PC-3 (cell line): ENCODE data around the gene PNMA6E. TPM values are rescaled to one million over a fixed set of nuclear protein-coding genes. Genes with fewer than 3 reads are reported as not detected.

Source experiments
- ATAC-seq: fragments of 200-7000 bp; cut with Tn5 transposase; 2 replicates; pipeline ENCODE4 v1.9.1; 2020; ENCODE audit warnings: mild to moderate bottlenecking, moderate library complexity
- BruUV-seq: library from RNA; stranded (reverse); fragments of 400-500 nt; replicated peaks from 2 replicates; lab custom pipeline; 2021; lab: Mats Ljungman, UMichigan
- CTCF ChIA-PET: fragments of 300-600 bp; sonication (Branson Sonifier 250); formaldehyde crosslinking; loops from one replicate; lab custom pipeline; 2022; ENCODE audit warnings: antibody characterized with exemption; lab: Charles Lee
- POLR2A ChIA-PET: fragments of 300-600 bp; sonication (Branson Sonifier 250); formaldehyde crosslinking; loops from one replicate; lab custom pipeline; 2022; ENCODE audit warnings: antibody characterized with exemption; ENCODE audit not compliant: unreplicated experiment; lab: Charles Lee
- DNase-seq: peaks from one replicate; pipeline ENCODE4 v3.0.0-alpha.2; 2015
- H2AFZ ChIP-seq: fragments of 300-600 bp; sonication (generic); 2 replicates; pipeline ENCODE4 v1.6.0; 2016; ENCODE audit warnings: antibody characterized with exemption, low read length
- H3F3A ChIP-seq: fragments of 300-600 bp; sonication (generic); one replicate; pipeline ENCODE4 v1.6.0; 2017; ENCODE audit warnings: antibody characterized with exemption, low read length, control low read depth, mild to moderate bottlenecking; ENCODE audit not compliant: unreplicated experiment
- H3K27ac ChIP-seq: fragments of 300-600 bp; sonication (generic); 2 replicates; pipeline ENCODE4 v1.5.1; 2016; ENCODE audit warnings: mild to moderate bottlenecking, low read length
- H3K27me3 ChIP-seq: fragments of 300-600 bp; sonication (generic); 2 replicates; pipeline ENCODE4 v1.6.1; 2016; ENCODE audit warnings: low read length, mixed read lengths
- H3K36me3 ChIP-seq: fragments of 300-600 bp; sonication (generic); 2 replicates; pipeline ENCODE4 v1.6.1; 2016; ENCODE audit warnings: low read depth, mixed run types, low read length, mixed read lengths
- H3K4me1 ChIP-seq: fragments of 300-600 bp; sonication (generic); 2 replicates; pipeline ENCODE4 v1.5.1; 2016; ENCODE audit warnings: low read length; ENCODE audit not compliant: insufficient read depth
- H3K4me2 ChIP-seq: fragments of 300-600 bp; sonication (generic); 2 replicates; pipeline ENCODE4 v1.6.0; 2016; ENCODE audit warnings: low read length
- H3K4me3 ChIP-seq: fragments of 300-600 bp; sonication (generic); 2 replicates; pipeline ENCODE4 v1.5.1; 2016; ENCODE audit warnings: mild to moderate bottlenecking, low read length, mixed read lengths
- H3K79me2 ChIP-seq: fragments of 300-600 bp; sonication (generic); 2 replicates; pipeline ENCODE4 v1.6.1; 2017; ENCODE audit warnings: low read length, mixed read lengths
- H3K9ac ChIP-seq: fragments of 300-600 bp; sonication (generic); 2 replicates; pipeline ENCODE4 v1.6.0; 2016; ENCODE audit warnings: mild to moderate bottlenecking, low read length
- H3K9me2 ChIP-seq: fragments of 300-600 bp; sonication (generic); replicated peaks from 2 replicates; pipeline ENCODE4 v1.6.1; 2016; ENCODE audit warnings: mixed run types, low read length, mixed read lengths
- H3K9me3 ChIP-seq: fragments of 300-600 bp; sonication (generic); 2 replicates; pipeline ENCODE4 v1.6.1; 2016; ENCODE audit warnings: low read length, mixed read lengths
- H4K20me1 ChIP-seq: fragments of 300-600 bp; sonication (generic); 2 replicates; pipeline ENCODE4 v1.6.1; 2016; ENCODE audit warnings: low read length, mixed read lengths
- CTCF ChIP-seq: fragments of 300-600 bp; sonication (generic); conservative IDR thresholded peaks from 2 replicates; pipeline ENCODE4 v1.5.1; 2017; ENCODE audit warnings: antibody characterized with exemption, low read depth, mild to moderate bottlenecking, low read length
- EZH2 ChIP-seq: fragments of 300-600 bp; sonication (generic); IDR thresholded peaks from one replicate; pipeline ENCODE4 v1.6.1; 2017; ENCODE audit warnings: antibody characterized with exemption, mild to moderate bottlenecking, low read length; ENCODE audit not compliant: unreplicated experiment
- EZH2phosphoT487 ChIP-seq: fragments of 300-600 bp; sonication (generic); IDR thresholded peaks from 2 replicates; pipeline ENCODE4 v1.6.1; 2018; ENCODE audit warnings: mild to moderate bottlenecking, antibody characterized with exemption, low read length, borderline replicate concordance
- intact Hi-C: fragments of 100-400 bp; cut with micrococcal nuclease; formaldehyde crosslinking; loops from 2 replicates; pipeline ENCODE4 v1.9.0; 2023
- total RNA-seq: library from RNA; depleted of rRNA; stranded (reverse); fragments of >200 nt; gene quantifications from 2 replicates; pipeline ENCODE4 v1.2.3, GENCODE V29; 2014

The PNMA6E gene
- total RNA-seq, 1 experiment from 2014 or later = not detected

DNA sequence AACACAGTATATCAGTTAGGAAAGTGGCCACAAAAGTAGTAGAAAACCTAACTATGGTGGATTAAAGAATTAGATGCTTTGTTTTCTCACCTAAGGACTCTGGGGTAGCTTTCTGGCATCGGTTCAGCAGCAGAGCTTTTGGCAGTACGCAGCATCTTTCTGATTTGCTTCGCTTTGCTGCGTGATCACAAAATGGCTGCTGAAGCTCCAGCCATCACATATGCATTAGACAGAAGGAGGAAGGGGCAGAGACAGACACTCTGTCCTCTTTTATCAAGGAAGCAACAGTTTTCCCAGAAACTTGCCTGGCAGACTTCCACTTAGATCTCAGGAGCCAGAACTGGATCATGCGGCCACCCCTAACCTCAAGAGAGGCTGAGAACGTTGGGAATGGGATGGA lies 29.6 kb upstream of the PNMA6E start:
- intact Hi-C loops = no loop called here
- H3K36me3 ChIP-seq = no peaks in the 10 kb centered on the region
- ChIA-PET POLR2A (no interaction called here), CTCF (no interaction called here)
- no peaks in the 10 kb centered on the region for H4K20me1 ChIP-seq
- H3K9me3 ChIP-seq = no peaks in the 10 kb centered on the region
- ATAC-seq (no peak), DNase-seq (no peak)
- H3K9me2 ChIP-seq = no peaks in the 10 kb centered on the region
- H3F3A ChIP-seq = no peaks in the 10 kb centered on the region
- no peak overlapping the region for H3K4me2 ChIP-seq
- TF ChIP-seq EZH2phosphoT487 (no peak), CTCF (no peak), EZH2 (no peak)
- no peak overlapping the region for H3K27ac ChIP-seq
- H3K4me1 ChIP-seq = no peaks in the 10 kb centered on the region
- no peak overlapping the region for H2AFZ ChIP-seq
- H3K9ac ChIP-seq = no peak overlapping the region
- peaks cover 16% of the 10 kb centered on the region for H3K27me3 ChIP-seq
- H3K4me3 ChIP-seq = no peak overlapping the region
- no TSS peak for BruUV-seq
- no peaks in the 10 kb centered on the region for H3K79me2 ChIP-seq

GRCh38 chrX:153426204-153426603 lies 25.1 kb upstream of the PNMA6E start:
- H3K9me2 ChIP-seq = no peaks in the 10 kb centered on the region
- no peak overlapping the region for H3K27ac ChIP-seq
- intact Hi-C loops = no loop called here
- no peak overlapping the region for H2AFZ ChIP-seq
- no TSS peak for BruUV-seq
- no peaks in the 10 kb centered on the region for H3K36me3 ChIP-seq
- no peak overlapping the region for H3K9ac ChIP-seq
- H3K4me3 ChIP-seq = no peak overlapping the region
- no peaks in the 10 kb centered on the region for H3K79me2 ChIP-seq
- ChIA-PET CTCF (no interaction called here), POLR2A (no interaction called here)
- no peaks in the 10 kb centered on the region for H3K4me1 ChIP-seq
- ATAC-seq (no peak), DNase-seq (no peak)
- no peaks in the 10 kb centered on the region for H3K9me3 ChIP-seq
- H4K20me1 ChIP-seq = no peaks in the 10 kb centered on the region
- no peak for TF ChIP-seq CTCF
- no peak for TF ChIP-seq EZH2
- peaks cover 35% of the 10 kb centered on the region for H3K27me3 ChIP-seq
- no peak overlapping the region for H3K4me2 ChIP-seq
- no peaks in the 10 kb centered on the region for H3F3A ChIP-seq

DNA sequence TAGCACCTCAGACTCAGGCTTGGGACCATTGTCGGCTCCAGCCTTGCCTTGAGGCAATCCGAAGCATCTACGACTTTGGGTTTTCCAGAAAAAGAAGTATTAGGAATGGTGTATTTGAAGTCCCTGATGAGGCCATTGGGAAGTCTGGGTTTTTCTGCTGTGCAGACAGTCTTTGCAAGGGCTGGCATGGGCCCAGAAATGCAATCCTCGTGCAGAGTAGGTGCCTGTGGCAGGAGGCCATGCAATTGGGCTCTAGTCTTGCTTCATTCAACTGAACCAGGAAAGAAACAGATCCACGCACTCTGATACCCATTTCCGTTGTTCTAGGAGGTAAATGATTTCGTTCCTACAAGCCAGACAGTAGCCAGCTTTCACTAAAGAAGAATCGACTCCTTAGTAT lies 22.5 kb upstream of the PNMA6E start:
- intact Hi-C loops = no loop called here
- no TSS peak for BruUV-seq

More for the DNA sequence above, 22.5 kb upstream of the PNMA6E start:
- H3K4me2 ChIP-seq = no peak overlapping the region
- no peaks in the 10 kb centered on the region for H3K79me2 ChIP-seq
- H3K4me1 ChIP-seq = no peaks in the 10 kb centered on the region
- H3K27me3 ChIP-seq = peaks cover 43% of the 10 kb centered on the region
- no peak for ATAC-seq
- H2AFZ ChIP-seq = no peak overlapping the region
- no peaks in the 10 kb centered on the region for H3F3A ChIP-seq
- ChIA-PET POLR2A (no interaction called here), CTCF (no interaction called here)
- H3K9me3 ChIP-seq = no peaks in the 10 kb centered on the region
- no peak overlapping the region for H3K27ac ChIP-seq
- no peaks in the 10 kb centered on the region for H3K36me3 ChIP-seq
- no peaks in the 10 kb centered on the region for H3K9me2 ChIP-seq
- H3K9ac ChIP-seq = no peak overlapping the region
- no peaks in the 10 kb centered on the region for H4K20me1 ChIP-seq
- no peak overlapping the region for H3K4me3 ChIP-seq
- TF ChIP-seq CTCF (no peak), EZH2 (no peak), EZH2phosphoT487 (no peak)
- no peak for DNase-seq
